Endothelial cell (in vitro differentiated cells): ENCODE measurements around the gene KYNU. TPM values are rescaled to one million over a fixed set of nuclear protein-coding genes. Genes with fewer than 3 reads are reported as not detected.
"Not testable (repeated sequence)": the region's sequence is repeated elsewhere in the genome, so short reads cannot be mapped to it uniquely, and the experiment has no call there.

Experiments
- DNase-seq: peaks from one replicate; pipeline ENCODE4 v3.0.0; 2021; ENCODE audit warnings: low spot score
- H3K27ac Mint-ChIP-seq: one replicate; pipeline ENCODE4 v1.8.0; 2021; ENCODE audit warnings: mixed read lengths, inconsistent platforms; ENCODE audit not compliant: unreplicated experiment
- H3K27me3 Mint-ChIP-seq: one replicate; pipeline ENCODE4 v1.8.0; 2021; ENCODE audit warnings: mild to moderate bottlenecking, moderate library complexity, mixed read lengths, inconsistent platforms; ENCODE audit not compliant: unreplicated experiment
- H3K36me3 Mint-ChIP-seq: one replicate; pipeline ENCODE4 v1.8.0; 2021; ENCODE audit warnings: mild to moderate bottlenecking, low read depth, mixed read lengths, inconsistent platforms; ENCODE audit not compliant: unreplicated experiment
- H3K4me1 Mint-ChIP-seq: one replicate; pipeline ENCODE4 v1.8.0; 2021; ENCODE audit warnings: mild to moderate bottlenecking, mixed read lengths, inconsistent platforms; ENCODE audit not compliant: unreplicated experiment
- H3K4me3 Mint-ChIP-seq: one replicate; pipeline ENCODE4 v1.8.0; 2021; ENCODE audit warnings: mild to moderate bottlenecking, mixed read lengths, inconsistent platforms; ENCODE audit not compliant: unreplicated experiment
- H3K9me3 Mint-ChIP-seq: one replicate; pipeline ENCODE4 v1.8.0; 2021; ENCODE audit warnings: mixed read lengths, inconsistent platforms; ENCODE audit not compliant: unreplicated experiment
- total RNA-seq: library from RNA; stranded (reverse); fragmentation: NEBNext Ultra II Directional; extraction: Animal tissue kit (Norgen Biotek cat#: 25700); gene quantifications from one replicate; pipeline ENCODE4 v1.2.1, GENCODE V29; 2021; ENCODE audit not compliant: unreplicated experiment
- TF ChIP-seq, protein P1 (sequence below): fragments of 200-600 bp; sonication (generic); IDR thresholded peaks from one replicate; pipeline ENCODE4 v1.5.0; 2021; ENCODE audit warnings: antibody characterized with exemption; ENCODE audit not compliant: unreplicated experiment

Gene KYNU
- total RNA-seq, 1 donor from 2014 or later, result not detected

DNA sequence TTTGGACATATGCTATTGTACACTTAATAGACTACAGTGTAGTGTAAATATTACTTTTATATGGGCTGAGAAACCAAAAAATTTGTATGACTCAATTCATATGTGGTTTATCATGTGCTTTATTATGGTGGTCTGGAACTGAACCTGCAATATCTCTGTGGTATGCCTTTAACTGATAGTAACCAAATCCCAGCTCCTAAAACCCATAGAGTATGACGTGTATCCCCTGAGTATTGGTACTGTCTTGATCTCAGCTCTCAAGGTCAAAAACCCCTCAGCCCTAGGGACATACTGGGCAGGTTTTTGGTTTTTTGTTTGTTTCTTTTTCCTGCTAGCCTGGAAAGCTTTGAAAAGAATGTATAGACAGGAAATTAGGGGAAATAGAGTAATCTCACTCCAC lies 209.6 kb downstream of the KYNU start:
- no peaks in the 10 kb centered on the region for H3K4me1 Mint-ChIP-seq
- H3K27me3 Mint-ChIP-seq, result no peaks in the 10 kb centered on the region
- TF ChIP-seq, protein P1, sequence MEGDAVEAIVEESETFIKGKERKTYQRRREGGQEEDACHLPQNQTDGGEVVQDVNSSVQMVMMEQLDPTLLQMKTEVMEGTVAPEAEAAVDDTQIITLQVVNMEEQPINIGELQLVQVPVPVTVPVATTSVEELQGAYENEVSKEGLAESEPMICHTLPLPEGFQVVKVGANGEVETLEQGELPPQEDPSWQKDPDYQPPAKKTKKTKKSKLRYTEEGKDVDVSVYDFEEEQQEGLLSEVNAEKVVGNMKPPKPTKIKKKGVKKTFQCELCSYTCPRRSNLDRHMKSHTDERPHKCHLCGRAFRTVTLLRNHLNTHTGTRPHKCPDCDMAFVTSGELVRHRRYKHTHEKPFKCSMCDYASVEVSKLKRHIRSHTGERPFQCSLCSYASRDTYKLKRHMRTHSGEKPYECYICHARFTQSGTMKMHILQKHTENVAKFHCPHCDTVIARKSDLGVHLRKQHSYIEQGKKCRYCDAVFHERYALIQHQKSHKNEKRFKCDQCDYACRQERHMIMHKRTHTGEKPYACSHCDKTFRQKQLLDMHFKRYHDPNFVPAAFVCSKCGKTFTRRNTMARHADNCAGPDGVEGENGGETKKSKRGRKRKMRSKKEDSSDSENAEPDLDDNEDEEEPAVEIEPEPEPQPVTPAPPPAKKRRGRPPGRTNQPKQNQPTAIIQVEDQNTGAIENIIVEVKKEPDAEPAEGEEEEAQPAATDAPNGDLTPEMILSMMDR, result no peak
- H3K27ac Mint-ChIP-seq, result no peak overlapping the region
- no peak for DNase-seq
- H3K9me3 Mint-ChIP-seq, result no peaks in the 10 kb centered on the region
- no peak overlapping the region for H3K4me3 Mint-ChIP-seq
- no peaks in the 10 kb centered on the region for H3K36me3 Mint-ChIP-seq

DNA sequence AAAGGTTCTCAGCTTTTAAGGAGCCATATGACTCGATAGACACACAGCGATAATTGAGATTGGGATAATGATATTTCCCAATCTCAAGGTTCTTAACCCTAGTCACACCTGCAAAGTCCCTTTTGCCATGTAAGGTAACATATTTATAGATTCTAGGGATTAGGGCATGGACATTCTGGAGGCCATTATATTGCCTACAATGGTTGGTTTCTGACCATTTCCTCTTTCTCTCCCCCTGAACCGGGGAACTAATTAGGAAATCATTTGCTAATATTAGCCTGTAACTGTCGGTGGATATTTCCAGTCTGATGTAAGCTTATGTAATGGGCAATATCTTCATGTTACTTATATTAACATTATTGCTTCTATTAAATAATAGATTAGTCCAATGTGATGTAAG lies 210.9 kb downstream of the KYNU start:
- no peak overlapping the region for H3K27ac Mint-ChIP-seq
- H3K4me3 Mint-ChIP-seq, result no peak overlapping the region
- TF ChIP-seq, protein P1, result no peak
- H3K9me3 Mint-ChIP-seq, result no peaks in the 10 kb centered on the region
- H3K36me3 Mint-ChIP-seq, result no peaks in the 10 kb centered on the region
- H3K27me3 Mint-ChIP-seq, result no peaks in the 10 kb centered on the region
- DNase-seq, result no peak
- H3K4me1 Mint-ChIP-seq, result no peaks in the 10 kb centered on the region

DNA sequence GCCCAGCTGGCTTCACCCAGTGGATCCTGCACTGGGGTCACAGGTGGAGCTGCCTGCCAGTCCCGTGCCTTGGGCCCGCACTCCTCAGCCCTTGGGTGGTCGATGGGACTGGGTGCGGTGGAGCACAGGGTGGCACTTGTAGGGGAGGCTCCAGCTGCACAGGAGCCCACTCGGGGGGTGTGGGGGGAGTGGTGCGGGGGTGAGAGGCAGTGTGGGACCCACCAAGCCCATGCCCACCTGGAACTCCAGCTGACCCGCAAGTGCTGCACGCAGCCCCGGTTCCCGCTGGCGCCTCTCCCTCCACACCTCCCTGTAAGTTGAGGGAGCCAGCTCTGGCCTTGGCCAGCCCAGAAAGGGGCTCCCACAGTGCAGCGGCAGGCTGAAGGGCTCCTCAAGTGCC lies 212.1 kb downstream of the KYNU start:
- not testable (repeated sequence) for H3K4me1 Mint-ChIP-seq, H3K27me3 Mint-ChIP-seq, H3K9me3 Mint-ChIP-seq, H3K36me3 Mint-ChIP-seq, H3K4me3 Mint-ChIP-seq, DNase-seq, H3K27ac Mint-ChIP-seq
